Neural progenitor cell (in vitro differentiated cells): ENCODE data around the gene ZBTB37. TPM values are rescaled to one million over a fixed set of nuclear protein-coding genes. Genes with fewer than 3 reads are reported as not detected.

Experiments used
- DNase-seq: peaks from one replicate; pipeline ENCODE4 v3.0.0-alpha.2; 2016; ENCODE audit warnings: low spot score
- H2AFZ ChIP-seq: fragments of 200-600 bp; sonication (generic); replicated peaks from 2 replicates; pipeline ENCODE4 v1.6.1; 2016; ENCODE audit warnings: antibody characterized with exemption
- H3F3A ChIP-seq: fragments of 200-600 bp; sonication (generic); 2 replicates; pipeline ENCODE4 v1.6.1; 2016; ENCODE audit warnings: antibody characterized with exemption, low read depth
- H3K27ac ChIP-seq: fragments of 200-600 bp; sonication (generic); 2 replicates; pipeline ENCODE4 v1.5.1; 2016; ENCODE audit warnings: mild to moderate bottlenecking
- H3K27me3 ChIP-seq: fragments of 200-600 bp; sonication (generic); 2 replicates; pipeline ENCODE4 v1.6.1; 2016; ENCODE audit warnings: mild to moderate bottlenecking, moderate library complexity
- H3K36me3 ChIP-seq: fragments of 200-600 bp; sonication (generic); 2 replicates; pipeline ENCODE4 v1.5.1; 2016
- H3K4me1 ChIP-seq: fragments of 200-600 bp; sonication (generic); 2 replicates; pipeline ENCODE4 v1.6.1; 2016; ENCODE audit warnings: mixed run types
- H3K4me2 ChIP-seq: fragments of 200-600 bp; sonication (generic); 2 replicates; pipeline ENCODE4 v1.6.1; 2016
- H3K4me3 ChIP-seq: fragments of 200-600 bp; sonication (generic); 2 replicates; pipeline ENCODE4 v1.5.1; 2016
- H3K79me2 ChIP-seq: fragments of 200-600 bp; sonication (generic); 2 replicates; pipeline ENCODE4 v1.6.1; 2016; ENCODE audit warnings: low read depth
- H3K9ac ChIP-seq: fragments of 200-600 bp; sonication (generic); 2 replicates; pipeline ENCODE4 v1.6.1; 2016
- H3K9me3 ChIP-seq: fragments of 200-600 bp; sonication (generic); 2 replicates; pipeline ENCODE4 v1.5.1; 2016; ENCODE audit warnings: low read depth
- H4K20me1 ChIP-seq: fragments of 200-600 bp; sonication (generic); 2 replicates; pipeline ENCODE4 v1.6.1; 2016; ENCODE audit warnings: low read depth
- H3K27ac Mint-ChIP-seq: 3 replicates; pipeline ENCODE4 v1.8.0; 2021; ENCODE audit warnings: mixed read lengths
- H3K27me3 Mint-ChIP-seq: 2 replicates; pipeline ENCODE4 v1.8.0; 2022; ENCODE audit warnings: low read depth, mild to moderate bottlenecking, inconsistent platforms, moderate library complexity, mixed read lengths; ENCODE audit not compliant: insufficient read depth
- H3K36me3 Mint-ChIP-seq: 3 replicates; pipeline ENCODE4 v1.8.0; 2021; ENCODE audit warnings: mixed read lengths
- H3K4me1 Mint-ChIP-seq: 3 replicates; pipeline ENCODE4 v1.8.0; 2021; ENCODE audit warnings: mixed read lengths
- H3K4me3 Mint-ChIP-seq: 3 replicates; pipeline ENCODE4 v1.8.0; 2021; ENCODE audit warnings: mild to moderate bottlenecking, moderate library complexity, mixed read lengths
- H3K9me3 Mint-ChIP-seq: 3 replicates; pipeline ENCODE4 v1.8.0; 2020; ENCODE audit warnings: mixed read lengths
- CTCF ChIP-seq: fragments of 200-600 bp; sonication (generic); IDR thresholded peaks from 2 replicates; pipeline ENCODE4 v1.5.1; 2017; ENCODE audit warnings: antibody characterized with exemption, mild to moderate bottlenecking
- EZH2 ChIP-seq: fragments of 200-600 bp; sonication (generic); IDR thresholded peaks from 2 replicates; pipeline ENCODE4 v1.6.1; 2017; ENCODE audit warnings: antibody characterized with exemption, mild to moderate bottlenecking, moderate library complexity
- EZH2phosphoT487 ChIP-seq: fragments of 200-600 bp; sonication (generic); IDR thresholded peaks from 2 replicates; pipeline ENCODE4 v1.6.1; 2017; ENCODE audit warnings: antibody characterized with exemption
- total RNA-seq: library from RNA; depleted of rRNA; stranded (reverse); fragments of >200 nt; gene quantifications from 2 replicates; pipeline ENCODE4 v1.2.3, GENCODE V29; 2015; ENCODE audit warnings: low replicate concordance

ZBTB37 gene
- total RNA-seq, 1 donor from 2014 or later, result 19.4 TPM

- no peak overlapping the region for H2AFZ ChIP-seq
- DNase-seq, result no peak
- H3K4me2 ChIP-seq, result no peak overlapping the region
- H3K4me1 ChIP-seq, result no peaks in the 10 kb centered on the region
- H3K9me3 ChIP-seq, result no peaks in the 10 kb centered on the region
- Mint-ChIP-seq H3K36me3 (peaks cover 2% of the 10 kb centered on the region), H3K9me3 (no peaks in the 10 kb centered on the region), H3K27ac (no peak overlapping the region), H3K27me3 (peaks cover 2% of the 10 kb centered on the region), H3K4me1 (no peaks in the 10 kb centered on the region), H3K4me3 (no peak overlapping the region)
- H3K27ac ChIP-seq, result no peak overlapping the region
- no peak overlapping the region for H3K9ac ChIP-seq
- no peaks in the 10 kb centered on the region for H4K20me1 ChIP-seq
- no peaks in the 10 kb centered on the region for H3K79me2 ChIP-seq
- no peak overlapping the region for H3K4me3 ChIP-seq
- TF ChIP-seq CTCF (no peak), EZH2phosphoT487 (no peak), EZH2 (no peak)
- no peaks in the 10 kb centered on the region for H3K27me3 ChIP-seq
- H3K36me3 ChIP-seq, result no peaks in the 10 kb centered on the region
- H3F3A ChIP-seq, result no peaks in the 10 kb centered on the region
Measured at GRCh38 chr1:173900427-173900826, 32.2 kb downstream of the ZBTB37 start.

- TF ChIP-seq EZH2phosphoT487, result no peak
- TF ChIP-seq CTCF, result no peak
- TF ChIP-seq EZH2, result no peak
- H2AFZ ChIP-seq, result no peak overlapping the region
- DNase-seq, result no peak
- Mint-ChIP-seq H3K4me3 (no peak overlapping the region), H3K36me3 (peaks cover 5% of the 10 kb centered on the region), H3K9me3 (peaks cover 3% of the 10 kb centered on the region), H3K27ac (no peak overlapping the region), H3K27me3 (peaks cover 2% of the 10 kb centered on the region), H3K4me1 (no peaks in the 10 kb centered on the region)
- H3K9me3 ChIP-seq, result no peaks in the 10 kb centered on the region
- H3F3A ChIP-seq, result no peaks in the 10 kb centered on the region
- H3K36me3 ChIP-seq, result no peaks in the 10 kb centered on the region
- no peaks in the 10 kb centered on the region for H3K27me3 ChIP-seq
- no peak overlapping the region for H3K27ac ChIP-seq
- H3K9ac ChIP-seq, result no peak overlapping the region
- H4K20me1 ChIP-seq, result no peaks in the 10 kb centered on the region
- no peak overlapping the region for H3K4me2 ChIP-seq
- H3K4me3 ChIP-seq, result no peak overlapping the region
- H3K79me2 ChIP-seq, result no peaks in the 10 kb centered on the region
- H3K4me1 ChIP-seq, result no peaks in the 10 kb centered on the region
Measured at GRCh38 chr1:173900992-173901391, 32.8 kb downstream of the ZBTB37 start.

GRCh38 chr1:173903827-173904531, 35.8 kb downstream of the ZBTB37 start:
- no peak overlapping the region for H3K9ac ChIP-seq

GRCh38 chr1:173913111-173913510, 44.9 kb downstream of the ZBTB37 start:
- no peak overlapping the region for H3K4me3 ChIP-seq
- H3K36me3 Mint-ChIP-seq, result no peaks in the 10 kb centered on the region
- H3K36me3 ChIP-seq, result no peaks in the 10 kb centered on the region
- no peaks in the 10 kb centered on the region for H3K79me2 ChIP-seq
- no peaks in the 10 kb centered on the region for H3K4me1 ChIP-seq
- TF ChIP-seq EZH2, result no peak
- no peak for TF ChIP-seq EZH2phosphoT487
- TF ChIP-seq CTCF, result no peak
- H2AFZ ChIP-seq, result no peak overlapping the region
- H3K4me3 Mint-ChIP-seq, result no peak overlapping the region
- no peak overlapping the region for H3K27ac Mint-ChIP-seq
- no peaks in the 10 kb centered on the region for H3K27me3 ChIP-seq
- H4K20me1 ChIP-seq, result no peaks in the 10 kb centered on the region
- H3K4me2 ChIP-seq, result no peak overlapping the region
- H3K27ac ChIP-seq, result no peak overlapping the region
- H3F3A ChIP-seq, result no peaks in the 10 kb centered on the region
- DNase-seq, result no peak
- H3K9ac ChIP-seq, result no peak overlapping the region
- H3K27me3 Mint-ChIP-seq, result no peaks in the 10 kb centered on the region
- H3K9me3 Mint-ChIP-seq, result peaks cover 2% of the 10 kb centered on the region
- no peaks in the 10 kb centered on the region for H3K4me1 Mint-ChIP-seq
- H3K9me3 ChIP-seq, result no peaks in the 10 kb centered on the region

More at GRCh38 chr1:173903827-173904531, 35.8 kb downstream of the ZBTB37 start:
- no peak for TF ChIP-seq EZH2
- H3K4me1 ChIP-seq, result no peaks in the 10 kb centered on the region
- Mint-ChIP-seq H3K4me1 (no peaks in the 10 kb centered on the region), H3K9me3 (peaks cover 3% of the 10 kb centered on the region), H3K36me3 (peaks cover 3% of the 10 kb centered on the region), H3K27me3 (peaks cover 2% of the 10 kb centered on the region), H3K4me3 (no peak overlapping the region), H3K27ac (no peak overlapping the region)
- DNase-seq, result no peak
- no peaks in the 10 kb centered on the region for H3K36me3 ChIP-seq
- no peak overlapping the region for H3K4me2 ChIP-seq
- H3K79me2 ChIP-seq, result no peaks in the 10 kb centered on the region
- H3F3A ChIP-seq, result no peaks in the 10 kb centered on the region
- H3K4me3 ChIP-seq, result no peak overlapping the region
- H3K9me3 ChIP-seq, result no peaks in the 10 kb centered on the region
- no peaks in the 10 kb centered on the region for H4K20me1 ChIP-seq
- no peak overlapping the region for H3K27ac ChIP-seq
- H3K27me3 ChIP-seq, result no peaks in the 10 kb centered on the region
- no peak overlapping the region for H2AFZ ChIP-seq
